ENCODE measurements around the gene SCN3A. TPM values are rescaled to one million over a fixed set of nuclear protein-coding genes. Genes with fewer than 3 reads are reported as not detected.

Gene SCN3A
- polyA plus RNA-seq, 2 donors = 0.04 to 0.06 TPM

GRCh38 chr2:165237056-165237455, 33.2 kb upstream of the SCN3A start:
- WGBS, 2 donors = 43 to 49% methylated on average over 2 of the region's 2 CpGs

GRCh38 chr2:165227571-165227970, 23.7 kb upstream of the SCN3A start:
- H3K36me3 ChIP-seq (ENCODE audit: control insufficient read depth in 2 of 2, insufficient read depth in 2 of 2, low read length in 1 of 2) = no peaks in the 10 kb centered on the region
- no peak overlapping the region for H3K4me3 ChIP-seq (ENCODE audit: low read depth in 1 of 2, low read length in 2 of 2)
- WGBS, 2 donors = 76 to 83% methylated on average over 1 of the region's 1 CpG
- no peaks in the 10 kb centered on the region for H3K4me1 ChIP-seq (ENCODE audit: control insufficient read depth in 2 of 2, insufficient read depth in 2 of 2, low read length in 1 of 2)
- H3K9me3 ChIP-seq (ENCODE audit: control insufficient read depth in 2 of 2, insufficient read depth in 1 of 2, low read depth in 1 of 2, low read length in 1 of 2) = no peaks in the 10 kb centered on the region
- no peaks in the 10 kb centered on the region for H3K27me3 ChIP-seq (ENCODE audit: control insufficient read depth in 1 of 2, insufficient read depth in 2 of 2, low read length in 2 of 2)
- no peak overlapping the region for H3K27ac ChIP-seq (ENCODE audit: low read depth in 2 of 2, low read length in 1 of 2)

More at GRCh38 chr2:165237056-165237455, 33.2 kb upstream of the SCN3A start:
- Histone ChIP-seq H3K36me3 (ENCODE audit: control insufficient read depth in 2 of 2, insufficient read depth in 2 of 2, low read length in 1 of 2) (no peaks in the 10 kb centered on the region), H3K27me3 (ENCODE audit: control insufficient read depth in 1 of 2, insufficient read depth in 2 of 2, low read length in 2 of 2) (no peaks in the 10 kb centered on the region), H3K9me3 (ENCODE audit: control insufficient read depth in 2 of 2, insufficient read depth in 1 of 2, low read depth in 1 of 2, low read length in 1 of 2) (no peaks in the 10 kb centered on the region), H3K4me3 (ENCODE audit: low read depth in 1 of 2, low read length in 2 of 2) (no peak overlapping the region), H3K27ac (ENCODE audit: low read depth in 2 of 2, low read length in 1 of 2) (no peak overlapping the region), H3K4me1 (ENCODE audit: control insufficient read depth in 2 of 2, insufficient read depth in 2 of 2, low read length in 1 of 2) (no peaks in the 10 kb centered on the region)

- Histone ChIP-seq H3K27ac (ENCODE audit: low read depth in 2 of 2, low read length in 1 of 2) (no peak overlapping the region), H3K27me3 (ENCODE audit: control insufficient read depth in 1 of 2, insufficient read depth in 2 of 2, low read length in 2 of 2) (no peaks in the 10 kb centered on the region), H3K9me3 (ENCODE audit: control insufficient read depth in 2 of 2, insufficient read depth in 1 of 2, low read depth in 1 of 2, low read length in 1 of 2) (no peaks in the 10 kb centered on the region), H3K4me3 (ENCODE audit: low read depth in 1 of 2, low read length in 2 of 2) (no peak overlapping the region), H3K36me3 (ENCODE audit: control insufficient read depth in 2 of 2, insufficient read depth in 2 of 2, low read length in 1 of 2) (no peaks in the 10 kb centered on the region), H3K4me1 (ENCODE audit: control insufficient read depth in 2 of 2, insufficient read depth in 2 of 2, low read length in 1 of 2) (no peaks in the 10 kb centered on the region)
- 42 to 47% methylated on average over 1 of the region's 1 CpG for WGBS, 2 donors
These were observed 21.1 kb upstream of the SCN3A start for GRCh38 chr2:165224941-165225340.

- H3K27ac ChIP-seq (ENCODE audit: low read depth in 2 of 2, low read length in 1 of 2) = no peak overlapping the region
- H3K4me1 ChIP-seq (ENCODE audit: control insufficient read depth in 2 of 2, insufficient read depth in 2 of 2, low read length in 1 of 2) = no peaks in the 10 kb centered on the region
- H3K4me3 ChIP-seq (ENCODE audit: low read depth in 1 of 2, low read length in 2 of 2) = no peak overlapping the region
- H3K9me3 ChIP-seq (ENCODE audit: control insufficient read depth in 2 of 2, insufficient read depth in 1 of 2, low read depth in 1 of 2, low read length in 1 of 2) = no peaks in the 10 kb centered on the region
- 81 to 82% methylated on average over 3 of the region's 3 CpGs for WGBS, 2 donors
- no peaks in the 10 kb centered on the region for H3K36me3 ChIP-seq (ENCODE audit: control insufficient read depth in 2 of 2, insufficient read depth in 2 of 2, low read length in 1 of 2)
- H3K27me3 ChIP-seq (ENCODE audit: control insufficient read depth in 1 of 2, insufficient read depth in 2 of 2, low read length in 2 of 2) = no peaks in the 10 kb centered on the region
These were observed 15.6 kb upstream of the SCN3A start for GRCh38 chr2:165219481-165219880.

GRCh38 chr2:165214093-165214492, 10.2 kb upstream of the SCN3A start:
- H3K27ac ChIP-seq (ENCODE audit: low read depth in 2 of 2, low read length in 1 of 2) = no peak overlapping the region

GRCh38 chr2:165208094-165208493, 4.2 kb upstream of the SCN3A start:
- WGBS, 2 donors = 46 to 58% methylated on average over 1 of the region's 1 CpG
- no peaks in the 10 kb centered on the region for H3K4me1 ChIP-seq (ENCODE audit: control insufficient read depth in 2 of 2, insufficient read depth in 2 of 2, low read length in 1 of 2)
- H3K36me3 ChIP-seq (ENCODE audit: control insufficient read depth in 2 of 2, insufficient read depth in 2 of 2, low read length in 1 of 2) = no peaks in the 10 kb centered on the region
- H3K27me3 ChIP-seq (ENCODE audit: control insufficient read depth in 1 of 2, insufficient read depth in 2 of 2, low read length in 2 of 2) = no peaks in the 10 kb centered on the region
- H3K9me3 ChIP-seq (ENCODE audit: control insufficient read depth in 2 of 2, insufficient read depth in 1 of 2, low read depth in 1 of 2, low read length in 1 of 2) = no peaks in the 10 kb centered on the region
- no peak overlapping the region for H3K27ac ChIP-seq (ENCODE audit: low read depth in 2 of 2, low read length in 1 of 2)
- no peak overlapping the region for H3K4me3 ChIP-seq (ENCODE audit: low read depth in 1 of 2, low read length in 2 of 2)

More at GRCh38 chr2:165214093-165214492, 10.2 kb upstream of the SCN3A start:
- H3K4me3 ChIP-seq (ENCODE audit: low read depth in 1 of 2, low read length in 2 of 2) = no peak overlapping the region
- WGBS, 2 donors = 54 to 72% methylated on average over 1 of the region's 1 CpG
- no peaks in the 10 kb centered on the region for H3K27me3 ChIP-seq (ENCODE audit: control insufficient read depth in 1 of 2, insufficient read depth in 2 of 2, low read length in 2 of 2)
- H3K4me1 ChIP-seq (ENCODE audit: control insufficient read depth in 2 of 2, insufficient read depth in 2 of 2, low read length in 1 of 2) = no peaks in the 10 kb centered on the region
- H3K9me3 ChIP-seq (ENCODE audit: control insufficient read depth in 2 of 2, insufficient read depth in 1 of 2, low read depth in 1 of 2, low read length in 1 of 2) = no peaks in the 10 kb centered on the region
- no peaks in the 10 kb centered on the region for H3K36me3 ChIP-seq (ENCODE audit: control insufficient read depth in 2 of 2, insufficient read depth in 2 of 2, low read length in 1 of 2)

- 85 to 87% methylated on average over 2 of the region's 2 CpGs for WGBS, 2 donors
- H3K27ac ChIP-seq (ENCODE audit: low read depth in 2 of 2, low read length in 1 of 2) = no peak overlapping the region
- H3K4me1 ChIP-seq (ENCODE audit: control insufficient read depth in 2 of 2, insufficient read depth in 2 of 2, low read length in 1 of 2) = no peaks in the 10 kb centered on the region
- no peak overlapping the region for H3K4me3 ChIP-seq (ENCODE audit: low read depth in 1 of 2, low read length in 2 of 2)
- no peaks in the 10 kb centered on the region for H3K27me3 ChIP-seq (ENCODE audit: control insufficient read depth in 1 of 2, insufficient read depth in 2 of 2, low read length in 2 of 2)
- H3K36me3 ChIP-seq (ENCODE audit: control insufficient read depth in 2 of 2, insufficient read depth in 2 of 2, low read length in 1 of 2) = no peaks in the 10 kb centered on the region
- no peaks in the 10 kb centered on the region for H3K9me3 ChIP-seq (ENCODE audit: control insufficient read depth in 2 of 2, insufficient read depth in 1 of 2, low read depth in 1 of 2, low read length in 1 of 2)
These were observed 2.0 kb upstream of the SCN3A start for GRCh38 chr2:165205865-165206264.

- Histone ChIP-seq H3K36me3 (ENCODE audit: control insufficient read depth in 2 of 2, insufficient read depth in 2 of 2, low read length in 1 of 2) (no peaks in the 10 kb centered on the region), H3K9me3 (ENCODE audit: control insufficient read depth in 2 of 2, insufficient read depth in 1 of 2, low read depth in 1 of 2, low read length in 1 of 2) (no peaks in the 10 kb centered on the region), H3K27ac (ENCODE audit: low read depth in 2 of 2, low read length in 1 of 2) (no peak overlapping the region), H3K4me1 (ENCODE audit: control insufficient read depth in 2 of 2, insufficient read depth in 2 of 2, low read length in 1 of 2) (no peaks in the 10 kb centered on the region), H3K4me3 (ENCODE audit: low read depth in 1 of 2, low read length in 2 of 2) (no peak overlapping the region), H3K27me3 (ENCODE audit: control insufficient read depth in 1 of 2, insufficient read depth in 2 of 2, low read length in 2 of 2) (no peaks in the 10 kb centered on the region)
- 82 to 94% methylated on average over 1 of the region's 1 CpG for WGBS, 2 donors
These were observed 1.6 kb downstream of the SCN3A start for GRCh38 chr2:165202239-165202638.

GRCh38 chr2:165198181-165198580, 5.7 kb downstream of the SCN3A start:
- Histone ChIP-seq H3K9me3 (ENCODE audit: control insufficient read depth in 2 of 2, insufficient read depth in 1 of 2, low read depth in 1 of 2, low read length in 1 of 2) (no peaks in the 10 kb centered on the region), H3K4me1 (ENCODE audit: control insufficient read depth in 2 of 2, insufficient read depth in 2 of 2, low read length in 1 of 2) (no peaks in the 10 kb centered on the region), H3K27ac (ENCODE audit: low read depth in 2 of 2, low read length in 1 of 2) (no peak overlapping the region), H3K27me3 (ENCODE audit: control insufficient read depth in 1 of 2, insufficient read depth in 2 of 2, low read length in 2 of 2) (no peaks in the 10 kb centered on the region), H3K4me3 (ENCODE audit: low read depth in 1 of 2, low read length in 2 of 2) (no peak overlapping the region), H3K36me3 (ENCODE audit: control insufficient read depth in 2 of 2, insufficient read depth in 2 of 2, low read length in 1 of 2) (no peaks in the 10 kb centered on the region)
- 76 to 77% methylated on average over 2 of the region's 2 CpGs for WGBS, 2 donors

- H3K9me3 ChIP-seq (ENCODE audit: control insufficient read depth in 2 of 2, insufficient read depth in 1 of 2, low read depth in 1 of 2, low read length in 1 of 2) = no peaks in the 10 kb centered on the region
- no peak overlapping the region for H3K27ac ChIP-seq (ENCODE audit: low read depth in 2 of 2, low read length in 1 of 2)
- H3K27me3 ChIP-seq (ENCODE audit: control insufficient read depth in 1 of 2, insufficient read depth in 2 of 2, low read length in 2 of 2) = no peaks in the 10 kb centered on the region
- WGBS, 2 donors = 83 to 88% methylated on average over 1 of the region's 1 CpG
- no peaks in the 10 kb centered on the region for H3K36me3 ChIP-seq (ENCODE audit: control insufficient read depth in 2 of 2, insufficient read depth in 2 of 2, low read length in 1 of 2)
- no peaks in the 10 kb centered on the region for H3K4me1 ChIP-seq (ENCODE audit: control insufficient read depth in 2 of 2, insufficient read depth in 2 of 2, low read length in 1 of 2)
- no peak overlapping the region for H3K4me3 ChIP-seq (ENCODE audit: low read depth in 1 of 2, low read length in 2 of 2)
These were observed 6.5 kb downstream of the SCN3A start for GRCh38 chr2:165197346-165197745.
